Sigmoid colon (tissue), 4 donors: Measurements from ENCODE around the gene LHX1.

Source experiments
- CTCF ChIP-seq, 4 experiments: fragments of 450-650 bp in 3 of 4; fragments of 200-600 bp in 1 of 4; IDR thresholded peaks; one replicate each; pipeline ENCODE4 v1.5.1; 2016 to 2019; ENCODE audit warnings: antibody characterized with exemption in 4 of 4, mild to moderate bottlenecking in 3 of 4, moderate library complexity in 2 of 4
- EP300 ChIP-seq, 4 donors: sonication (generic); formaldehyde crosslinking; IDR thresholded peaks; one replicate each; pipeline ENCODE4 v1.6.1; 2017; ENCODE audit warnings: antibody characterized with exemption in 4 of 4
- POLR2AphosphoS5 ChIP-seq, 4 donors: sonication (generic); formaldehyde crosslinking; IDR thresholded peaks; one replicate each; pipeline ENCODE4 v1.6.1; 2017; ENCODE audit warnings: antibody characterized with exemption in 4 of 4

GRCh38 chr17:36928471-36929345 is 8.6 kb upstream of the LHX1 start:
- TF ChIP-seq CTCF (IDR thresholded peaks at IDR 0.05) (no peak), POLR2AphosphoS5 (IDR thresholded peaks at IDR 0.05) (no peak), EP300 (IDR thresholded peaks at IDR 0.05) (no peak)
